ENCODE measurements around the gene HLF. TPM values are rescaled to one million over a fixed set of nuclear protein-coding genes. Genes with fewer than 3 reads are reported as not detected.

Gene HLF
- total RNA-seq, 4 donors from 2014 or later: 19.8 to 46.7 (median 29.9) TPM

GRCh38 chr17:55301521-55302406, 37.0 kb downstream of the HLF start:
- H3K4me3 ChIP-seq (ENCODE audit: low read depth, poor library complexity, severe bottlenecking): no peak overlapping the region
- no peak for TF ChIP-seq CTCF (IDR thresholded peaks at IDR 0.05)
- TF ChIP-seq POLR2A (IDR thresholded peaks at IDR 0.05): no peak
- intact Hi-C loops (cut with DNase I; ENCODE audit: low total_unique reads): no loop called here
- 69 to 73% methylated on average over 6 of the region's 6 CpGs for WGBS, 2 donors
- DNase-seq (ENCODE audit: low spot score in 2 of 2): no peak

GRCh38 chr17:55302407-55302787, 37.6 kb downstream of the HLF start:
- intact Hi-C loops (cut with DNase I; ENCODE audit: low total_unique reads): no loop called here
- DNase-seq (ENCODE audit: low spot score in 2 of 2): no peak
- 77 to 81% methylated on average over 6 of the region's 6 CpGs for WGBS, 2 donors
- no peak for TF ChIP-seq POLR2A (IDR thresholded peaks at IDR 0.05)
- no peak for TF ChIP-seq CTCF (IDR thresholded peaks at IDR 0.05)
- no peak overlapping the region for H3K4me3 ChIP-seq (ENCODE audit: low read depth, poor library complexity, severe bottlenecking)

GRCh38 chr17:55303008-55303493, 38.3 kb downstream of the HLF start:
- H3K4me3 ChIP-seq (ENCODE audit: low read depth, poor library complexity, severe bottlenecking): no peak overlapping the region
- TF ChIP-seq POLR2A (IDR thresholded peaks at IDR 0.05): no peak
- TF ChIP-seq CTCF (IDR thresholded peaks at IDR 0.05): no peak
- intact Hi-C loops (cut with DNase I; ENCODE audit: low total_unique reads): no loop called here
- WGBS, 2 donors: 96 to 100% methylated on average over 3 of the region's 3 CpGs
- no peak for DNase-seq (ENCODE audit: low spot score in 2 of 2)

GRCh38 chr17:55303701-55304145, 39.0 kb downstream of the HLF start:
- WGBS, 2 donors: 77 to 79% methylated on average over 7 of the region's 7 CpGs
- no peak for DNase-seq (ENCODE audit: low spot score in 2 of 2)
- intact Hi-C loops (cut with DNase I; ENCODE audit: low total_unique reads): no loop called here
- no peak overlapping the region for H3K4me3 ChIP-seq (ENCODE audit: low read depth, poor library complexity, severe bottlenecking)
- TF ChIP-seq POLR2A (IDR thresholded peaks at IDR 0.05) (no peak), CTCF (IDR thresholded peaks at IDR 0.05) (no peak)

GRCh38 chr17:55304171-55304859, 39.6 kb downstream of the HLF start:
- intact Hi-C loops (cut with DNase I; ENCODE audit: low total_unique reads): no loop called here
- TF ChIP-seq POLR2A (IDR thresholded peaks at IDR 0.05) (no peak), CTCF (IDR thresholded peaks at IDR 0.05) (no peak)
- no peak overlapping the region for H3K4me3 ChIP-seq (ENCODE audit: low read depth, poor library complexity, severe bottlenecking)
- DNase-seq (ENCODE audit: low spot score in 2 of 2): no peak
- 81 to 86% methylated on average over 10 to 11 of the region's 11 CpGs for WGBS, 2 donors

Data from lower leg skin (tissue), 4 donors.